ENCODE measurements around the gene C18orf63.
"Not testable (repeated sequence)": the region's sequence is repeated elsewhere in the genome, so short reads cannot be mapped to it uniquely, and the experiment has no call there.

The C18orf63 gene

GRCh38 chr18:74326791-74327190 is 11.2 kb downstream of the C18orf63 start:
- DNase-seq (ENCODE audit: low read depth in 2 of 2) = not testable (repeated sequence)

GRCh38 chr18:74328206-74328605 is 12.6 kb downstream of the C18orf63 start:
- no peak for DNase-seq (ENCODE audit: low read depth in 2 of 2)

GRCh38 chr18:74329688-74330205 is 14.1 kb downstream of the C18orf63 start:
- no peak for DNase-seq (ENCODE audit: low read depth in 2 of 2)

GRCh38 chr18:74331404-74331803 is 15.8 kb downstream of the C18orf63 start:
- DNase-seq (ENCODE audit: low read depth in 2 of 2) = no peak

GRCh38 chr18:74333091-74333490 is 17.5 kb downstream of the C18orf63 start:
- DNase-seq (ENCODE audit: low read depth in 2 of 2) = no peak

GRCh38 chr18:74334242-74334893 is 18.7 kb downstream of the C18orf63 start:
- DNase-seq (ENCODE audit: low read depth in 2 of 2) = no peak

GRCh38 chr18:74336656-74337055 is 21.0 kb downstream of the C18orf63 start:
- no peak for DNase-seq (ENCODE audit: low read depth in 2 of 2)

- DNase-seq (ENCODE audit: low read depth in 2 of 2) = no peak
Measured at GRCh38 chr18:74337155-74337911, 21.7 kb downstream of the C18orf63 start.

- no peak for DNase-seq (ENCODE audit: low read depth in 2 of 2)
Measured at GRCh38 chr18:74337912-74338309, 22.3 kb downstream of the C18orf63 start.

- DNase-seq (ENCODE audit: low read depth in 2 of 2) = no peak
Measured at GRCh38 chr18:74342416-74343043, 26.9 kb downstream of the C18orf63 start.

- no peak for DNase-seq (ENCODE audit: low read depth in 2 of 2)
Measured at GRCh38 chr18:74346206-74346605, 30.6 kb downstream of the C18orf63 start.

GRCh38 chr18:74348581-74348980 is 32.9 kb downstream of the C18orf63 start:
- no peak for DNase-seq (ENCODE audit: low read depth in 2 of 2)

GRCh38 chr18:74351354-74351753 is 35.7 kb downstream of the C18orf63 start:
- DNase-seq (ENCODE audit: low read depth in 2 of 2) = no peak

GRCh38 chr18:74353169-74353775 is 37.6 kb downstream of the C18orf63 start:
- no peak for DNase-seq (ENCODE audit: low read depth in 2 of 2)

- no peak for DNase-seq (ENCODE audit: low read depth in 2 of 2)
Measured at GRCh38 chr18:74356959-74357358, 41.3 kb downstream of the C18orf63 start.

- DNase-seq (ENCODE audit: low read depth in 2 of 2) = no peak
Measured at GRCh38 chr18:74360852-74361655, 45.4 kb downstream of the C18orf63 start.

- no peak for DNase-seq (ENCODE audit: low read depth in 2 of 2)
Measured at GRCh38 chr18:74367905-74368304, 52.3 kb downstream of the C18orf63 start.

- no peak for DNase-seq (ENCODE audit: low read depth in 2 of 2)
Measured at GRCh38 chr18:74368901-74369705, 53.5 kb downstream of the C18orf63 start.

GRCh38 chr18:74370115-74370514 is 54.5 kb downstream of the C18orf63 start:
- no peak for DNase-seq (ENCODE audit: low read depth in 2 of 2)

GRCh38 chr18:74373428-74373827 is 57.8 kb downstream of the C18orf63 start:
- no peak for DNase-seq (ENCODE audit: low read depth in 2 of 2)

GRCh38 chr18:74375999-74376398 is 60.4 kb downstream of the C18orf63 start:
- no peak for DNase-seq (ENCODE audit: low read depth in 2 of 2)

Measured in stimulated activated CD8-positive, alpha-beta memory T cell treated with anti-CD3 and anti-CD28 coated beads, Interleukin-2, amount 100 ng/mL, for 48 hours (primary cell).